Peyer's patch (tissue), 4 donors: ENCODE measurements around the gene ZMYND10.

Experiments used
- CTCF ChIP-seq, 6 experiments: fragments of 450-650 bp in 4 of 6; fragments of 200-600 bp in 2 of 6; sonication (generic) in 1 of 6; IDR thresholded peaks; one replicate each; pipeline ENCODE4 v1.5.1; 2017 to 2019; ENCODE audit warnings: antibody characterized with exemption in 6 of 6, mild to moderate bottlenecking in 3 of 6, moderate library complexity in 1 of 6
- POLR2A ChIP-seq, 2 donors: fragments of 450-650 bp; IDR thresholded peaks; one replicate each; pipeline ENCODE4 v1.5.1; 2017; ENCODE audit warnings: antibody characterized with exemption in 2 of 2, mild to moderate bottlenecking in 2 of 2, moderate library complexity in 2 of 2

GRCh38 chr3:50356553-50356952 lies 11.0 kb upstream of the ZMYND10 start:
- no peak for TF ChIP-seq POLR2A (IDR thresholded peaks at IDR 0.05)
- peak in 1 of 6 experiments; percentile 5 for TF ChIP-seq CTCF (IDR thresholded peaks at IDR 0.05)
